Peyer's patch (tissue), 4 donors: ENCODE results near the gene BOC. TPM values are rescaled to one million over a fixed set of nuclear protein-coding genes. Genes with fewer than 3 reads are reported as not detected.
A peak's percentile ranks its signal among the peaks of the same experiment; 100 is the strongest.

Experiments used
- DNase-seq, 3 donors: peaks; one replicate each; pipeline ENCODE4 v3.0.0-alpha.2; 2017 to 2019
- H3K27ac ChIP-seq, 4 donors: fragments of 200-600 bp; sonication (generic); one replicate each; pipeline ENCODE4 v1.5.1; 2016 to 2019
- H3K27me3 ChIP-seq, 2 donors: fragments of 200-600 bp; sonication (generic); one replicate each; pipeline ENCODE4 v1.5.1; 2019
- H3K36me3 ChIP-seq, 3 donors: fragments of 200-600 bp; sonication (generic); one replicate each; pipeline ENCODE4 v1.5.1; 2016 to 2019
- H3K4me1 ChIP-seq, 4 donors: fragments of 200-600 bp; sonication (generic); one replicate each; pipeline ENCODE4 v1.5.1; 2016 to 2019
- H3K4me3 ChIP-seq, 4 donors: fragments of 200-600 bp; sonication (generic); 1 replicate in 3 of 4; 2 replicates in 1 of 4; pipeline ENCODE4 v1.5.1; 2016 to 2019; ENCODE audit warnings: mild to moderate bottlenecking in 1 of 4
- H3K9me3 ChIP-seq, 4 donors: fragments of 200-600 bp; sonication (generic); one replicate each; pipeline ENCODE4 v1.5.1; 2016 to 2019; ENCODE audit warnings: mild to moderate bottlenecking in 1 of 4
- CTCF ChIP-seq, 6 experiments: fragments of 450-650 bp in 4 of 6; fragments of 200-600 bp in 2 of 6; sonication (generic) in 1 of 6; IDR thresholded peaks; one replicate each; pipeline ENCODE4 v1.5.1; 2017 to 2019; ENCODE audit warnings: antibody characterized with exemption in 6 of 6, mild to moderate bottlenecking in 3 of 6, moderate library complexity in 1 of 6
- POLR2A ChIP-seq, 2 donors: fragments of 450-650 bp; IDR thresholded peaks; one replicate each; pipeline ENCODE4 v1.5.1; 2017; ENCODE audit warnings: antibody characterized with exemption in 2 of 2, mild to moderate bottlenecking in 2 of 2, moderate library complexity in 2 of 2
- total RNA-seq, 4 donors: library from RNA; depleted of rRNA; stranded (reverse); fragments of >200 nt; gene quantifications; one replicate each; pipeline ENCODE4 v1.1.0, GENCODE V29; 2016

The BOC gene
- total RNA-seq, 4 donors from 2014 or later = 4.2 to 31.4 (median 13.2) TPM

GRCh38 chr3:113228498-113229286 is 17.3 kb downstream of the BOC start:
- H3K36me3 ChIP-seq = no peaks in the 10 kb centered on the region
- H3K9me3 ChIP-seq = no peaks in the 10 kb centered on the region
- peaks cover 0 to 3% (median 0%) of the 10 kb centered on the region in 4 donors for H3K4me1 ChIP-seq
- no peak for DNase-seq
- H3K4me3 ChIP-seq = no peak overlapping the region
- TF ChIP-seq POLR2A (IDR thresholded peaks at IDR 0.05) = no peak
- no peak for TF ChIP-seq CTCF (IDR thresholded peaks at IDR 0.05)
- no peaks in the 10 kb centered on the region for H3K27me3 ChIP-seq
- H3K27ac ChIP-seq = no peak overlapping the region

GRCh38 chr3:113231391-113231790 is 20.0 kb downstream of the BOC start:
- Histone ChIP-seq H3K27me3 (no peaks in the 10 kb centered on the region), H3K4me3 (no peak overlapping the region), H3K9me3 (no peaks in the 10 kb centered on the region), H3K4me1 (peaks cover 0 to 9% (median 0%) of the 10 kb centered on the region in 4 donors), H3K36me3 (no peaks in the 10 kb centered on the region), H3K27ac (peak overlapping the region in 1 of 4 donors; percentile 22)
- DNase-seq = no peak
- no peak for TF ChIP-seq POLR2A (IDR thresholded peaks at IDR 0.05)
- no peak for TF ChIP-seq CTCF (IDR thresholded peaks at IDR 0.05)

- H3K9me3 ChIP-seq = no peaks in the 10 kb centered on the region
- TF ChIP-seq CTCF (IDR thresholded peaks at IDR 0.05) (no peak), POLR2A (IDR thresholded peaks at IDR 0.05) (no peak)
- no peaks in the 10 kb centered on the region for H3K27me3 ChIP-seq
- no peak overlapping the region for H3K4me3 ChIP-seq
- DNase-seq = no peak
- peak overlapping the region in 2 of 4 donors; percentile 8 to 22 for H3K27ac ChIP-seq
- H3K36me3 ChIP-seq = no peaks in the 10 kb centered on the region
- peaks cover 0 to 9% (median 0%) of the 10 kb centered on the region in 4 donors for H3K4me1 ChIP-seq
These were observed 20.5 kb downstream of the BOC start for GRCh38 chr3:113231827-113232253.

- Histone ChIP-seq H3K27me3 (no peaks in the 10 kb centered on the region), H3K4me1 (peaks cover 0 to 9% (median 0%) of the 10 kb centered on the region in 4 donors), H3K27ac (no peak overlapping the region), H3K9me3 (no peaks in the 10 kb centered on the region), H3K4me3 (no peak overlapping the region), H3K36me3 (no peaks in the 10 kb centered on the region)
- TF ChIP-seq POLR2A (IDR thresholded peaks at IDR 0.05) (no peak), CTCF (IDR thresholded peaks at IDR 0.05) (no peak)
- no peak for DNase-seq
These were observed 21.0 kb downstream of the BOC start for GRCh38 chr3:113232342-113232741.

- no peak overlapping the region for H3K4me3 ChIP-seq
- H3K9me3 ChIP-seq = no peaks in the 10 kb centered on the region
- TF ChIP-seq POLR2A (IDR thresholded peaks at IDR 0.05) (no peak), CTCF (IDR thresholded peaks at IDR 0.05) (no peak)
- no peaks in the 10 kb centered on the region for H3K36me3 ChIP-seq
- no peak overlapping the region for H3K27ac ChIP-seq
- H3K4me1 ChIP-seq = peaks cover 0 to 9% (median 0%) of the 10 kb centered on the region in 4 donors
- no peaks in the 10 kb centered on the region for H3K27me3 ChIP-seq
- no peak for DNase-seq
These were observed 22.1 kb downstream of the BOC start for GRCh38 chr3:113233497-113233896.
